SK-N-SH (cell line): ENCODE measurements around the gene GCSAML. TPM values are rescaled to one million over a fixed set of nuclear protein-coding genes. Genes with fewer than 3 reads are reported as not detected.

Experiments
- CTCF ChIA-PET: fragments of 300-600, 350-600 bp; formaldehyde crosslinking; extraction: SDS; loops from one replicate; lab custom pipeline; 2021; lab: Yijun Ruan, JAX
- POLR2A ChIA-PET: fragments of 350-600 bp; sonication (Branson Sonifier 250); formaldehyde crosslinking; extraction: SDS; loops from one replicate; lab custom pipeline; 2020; ENCODE audit warnings: antibody characterized with exemption, inconsistent platforms; lab: Yijun Ruan, JAX
- DNase-seq: peaks from one replicate; pipeline ENCODE4 v3.0.0; 2012
- H2AFZ ChIP-seq: fragments of 200-600 bp; sonication (generic); 2 replicates; pipeline ENCODE4 v1.8.1; 2016; ENCODE audit warnings: antibody characterized with exemption, mild to moderate bottlenecking, low read depth
- H3F3A ChIP-seq: fragments of 200-600 bp; sonication (generic); replicated peaks from 2 replicates; pipeline ENCODE3; 2016; ENCODE audit warnings: antibody characterized with exemption, mild to moderate bottlenecking; ENCODE audit not compliant: insufficient read depth
- H3K27ac ChIP-seq, 2 experiments: fragments of 200-500 bp in 1 of 2; fragments of 200-600 bp in 1 of 2; sonication (Bioruptor generic) in 1 of 2; sonication (generic), shearing (Covaris generic) in 1 of 2; 2 replicates each; pipeline versions ENCODE4 v1.5.1 to v1.6.1; 2014 to 2016; ENCODE audit warnings: low read depth in 2 of 2, inconsistent platforms in 1 of 2, low read length in 1 of 2, mild to moderate bottlenecking in 1 of 2, mixed read lengths in 1 of 2
- H3K27me3 ChIP-seq: fragments of 200-600 bp; sonication (generic), shearing (Covaris generic); 2 replicates; pipeline ENCODE4 v1.6.1; 2016; ENCODE audit warnings: mixed run types; ENCODE audit not compliant: insufficient read depth
- H3K36me3 ChIP-seq, 2 experiments: fragments of 200-500 bp in 1 of 2; fragments of 200-600 bp in 1 of 2; sonication (Bioruptor generic) in 1 of 2; sonication (generic) in 1 of 2; replicated peaks in 1 of 2; 2 replicates each; pipeline versions ENCODE3 to v1.5.1; 2014 to 2016; ENCODE audit warnings: low read length in 1 of 2, mild to moderate bottlenecking in 1 of 2; ENCODE audit not compliant: insufficient read depth in 2 of 2, control insufficient read depth in 1 of 2
- H3K4me1 ChIP-seq, 2 experiments: fragments of 200-500 bp in 1 of 2; fragments of 200-600 bp in 1 of 2; sonication (Bioruptor generic) in 1 of 2; sonication (generic), shearing (Covaris generic) in 1 of 2; 2 replicates each; pipeline versions ENCODE4 v1.5.1 to v1.6.1; 2014 to 2016; ENCODE audit warnings: low read depth in 1 of 2, low read length in 1 of 2, mixed run types in 1 of 2; ENCODE audit not compliant: insufficient read depth in 2 of 2, control insufficient read depth in 1 of 2
- H3K4me2 ChIP-seq: fragments of 200-600 bp; sonication (generic), shearing (Covaris generic); 2 replicates; pipeline ENCODE4 v1.6.1; 2017; ENCODE audit warnings: mixed run types
- H3K4me3 ChIP-seq, 2 experiments: fragments of 200-500 bp in 1 of 2; fragments of 200-600 bp in 1 of 2; sonication (Bioruptor generic) in 1 of 2; sonication (generic), shearing (Covaris generic) in 1 of 2; 2 replicates each; pipeline versions ENCODE4 v1.5.1 to v1.8.1; 2014 to 2016; ENCODE audit warnings: low read depth in 2 of 2, inconsistent platforms in 1 of 2, low read length in 1 of 2, mild to moderate bottlenecking in 1 of 2, mixed read lengths in 1 of 2, moderate library complexity in 1 of 2
- H3K79me2 ChIP-seq: fragments of 200-600 bp; sonication (generic); 2 replicates; pipeline ENCODE4 v1.8.1; 2017; ENCODE audit warnings: mild to moderate bottlenecking; ENCODE audit not compliant: insufficient read depth
- H3K9ac ChIP-seq: fragments of 200-600 bp; sonication (generic); 2 replicates; pipeline ENCODE4 v1.6.1; 2017; ENCODE audit warnings: mixed run types
- H3K9me2 ChIP-seq: fragments of 200-600 bp; sonication (generic); 2 replicates; pipeline ENCODE4 v1.6.1; 2017; ENCODE audit warnings: mixed run types
- H3K9me3 ChIP-seq: fragments of 200-600 bp; sonication (generic); 2 replicates; pipeline ENCODE4 v1.6.1; 2017; ENCODE audit warnings: mixed run types, mild to moderate bottlenecking, moderate library complexity
- H4K20me1 ChIP-seq: fragments of 200-600 bp; sonication (generic); 2 replicates; pipeline ENCODE4 v1.6.1; 2017; ENCODE audit warnings: mild to moderate bottlenecking, mixed run types; ENCODE audit not compliant: insufficient read depth
- CHD2 ChIP-seq: fragments of 150-350 bp; IDR thresholded peaks from 2 replicates; pipeline ENCODE4 v1.6.1; 2018; ENCODE audit warnings: low read length; ENCODE audit not compliant: partially characterized antibody
- EZH2phosphoT487 ChIP-seq: fragments of 200-600 bp; sonication (generic); IDR thresholded peaks from 2 replicates; pipeline ENCODE4 v1.6.1; 2017; ENCODE audit warnings: low read depth, mixed run types, mild to moderate bottlenecking, antibody characterized with exemption, moderate library complexity, borderline replicate concordance
- GABPA ChIP-seq: IDR thresholded peaks from 2 replicates; pipeline ENCODE4 v1.4.0; 2012; ENCODE audit warnings: low read depth, mild to moderate bottlenecking
- POLR2AphosphoS5 ChIP-seq: IDR thresholded peaks from 2 replicates; pipeline ENCODE4 v1.6.1; 2012; ENCODE audit warnings: low read depth, low read length
- RCOR1 ChIP-seq: fragments of 150-350 bp; IDR thresholded peaks from 2 replicates; pipeline ENCODE4 v1.6.1; 2017; ENCODE audit warnings: antibody characterized with exemption, low read length
- RFX5 ChIP-seq: IDR thresholded peaks from 2 replicates; pipeline ENCODE4 v1.6.1; 2012; ENCODE audit warnings: mild to moderate bottlenecking, improper control_type of control experiment, low read length
- RXRA ChIP-seq: IDR thresholded peaks from 2 replicates; pipeline ENCODE4 v1.4.0; 2012; ENCODE audit warnings: low read depth, mild to moderate bottlenecking, borderline replicate concordance
- USF2 ChIP-seq: fragments of 150-350 bp; IDR thresholded peaks from 2 replicates; pipeline ENCODE4 v1.6.1; 2017; ENCODE audit warnings: antibody characterized with exemption, low read length, low read depth, borderline replicate concordance
- YY1 ChIP-seq: IDR thresholded peaks from 2 replicates; pipeline ENCODE4 v1.4.0; 2012; ENCODE audit warnings: low read depth, mild to moderate bottlenecking
- ZBTB33 ChIP-seq: IDR thresholded peaks from 2 replicates; pipeline ENCODE4 v1.4.0; 2012; ENCODE audit warnings: low read depth, borderline replicate concordance
- WGBS: methylation state at CpG from one replicate; pipeline ENCODE4 v1.1.6; 2017; ENCODE audit warnings: low lambda C conversion rate; 5-methylcytosine and 5-hydroxymethylcytosine counted together
- polyA plus RNA-seq, 3 experiments: library from polyadenylated mRNA; depleted of rRNA; stranded (reverse); fragments of >200 nt; gene quantifications; 2 replicates each; pipeline ENCODE4 v1.2.3, GENCODE V29; 2012
- TF ChIP-seq, protein P1 (sequence below): fragments of 150-350 bp; IDR thresholded peaks from 2 replicates; pipeline ENCODE4 v1.6.1; 2016; ENCODE audit warnings: mild to moderate bottlenecking, low read depth, low read length
- TF ChIP-seq, protein P2 (sequence below): IDR thresholded peaks from 2 replicates; pipeline ENCODE4 v1.6.1; 2012; ENCODE audit warnings: mild to moderate bottlenecking, low read depth, low read length, moderate library complexity

Gene GCSAML
- polyA plus RNA-seq, 1 of the 3 experiments (the other 2 are of a cell fraction): not detected

- H2AFZ ChIP-seq: no peak overlapping the region
- POLR2A ChIA-PET: no interaction called here
Observed at GRCh38 chr1:247613405-247613804, 64.5 kb downstream of the GCSAML start.

More at GRCh38 chr1:247613405-247613804, 64.5 kb downstream of the GCSAML start:
- Histone ChIP-seq H3K27me3 (no peaks in the 10 kb centered on the region), H3K4me1 (no peaks in the 10 kb centered on the region), H3K4me2 (no peak overlapping the region), H3K27ac (no peak overlapping the region), H3K36me3 (no peaks in the 10 kb centered on the region), H3K79me2 (no peaks in the 10 kb centered on the region), H3F3A (no peaks in the 10 kb centered on the region), H3K4me3 (no peak overlapping the region), H4K20me1 (no peaks in the 10 kb centered on the region), H3K9me3 (no peaks in the 10 kb centered on the region), H3K9ac (no peak overlapping the region), H3K9me2 (no peaks in the 10 kb centered on the region)
- CTCF ChIA-PET: no interaction called here
- DNase-seq: no peak
- TF ChIP-seq RFX5 (no peak), POLR2AphosphoS5 (no peak), USF2 (no peak), RXRA (no peak), YY1 (no peak), RCOR1 (no peak), ZBTB33 (no peak), GABPA (no peak), CHD2 (no peak), EZH2phosphoT487 (no peak)
- TF ChIP-seq, protein P1, sequence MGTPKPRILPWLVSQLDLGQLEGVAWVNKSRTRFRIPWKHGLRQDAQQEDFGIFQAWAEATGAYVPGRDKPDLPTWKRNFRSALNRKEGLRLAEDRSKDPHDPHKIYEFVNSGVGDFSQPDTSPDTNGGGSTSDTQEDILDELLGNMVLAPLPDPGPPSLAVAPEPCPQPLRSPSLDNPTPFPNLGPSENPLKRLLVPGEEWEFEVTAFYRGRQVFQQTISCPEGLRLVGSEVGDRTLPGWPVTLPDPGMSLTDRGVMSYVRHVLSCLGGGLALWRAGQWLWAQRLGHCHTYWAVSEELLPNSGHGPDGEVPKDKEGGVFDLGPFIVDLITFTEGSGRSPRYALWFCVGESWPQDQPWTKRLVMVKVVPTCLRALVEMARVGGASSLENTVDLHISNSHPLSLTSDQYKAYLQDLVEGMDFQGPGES: no peak
- TF ChIP-seq, protein P2, sequence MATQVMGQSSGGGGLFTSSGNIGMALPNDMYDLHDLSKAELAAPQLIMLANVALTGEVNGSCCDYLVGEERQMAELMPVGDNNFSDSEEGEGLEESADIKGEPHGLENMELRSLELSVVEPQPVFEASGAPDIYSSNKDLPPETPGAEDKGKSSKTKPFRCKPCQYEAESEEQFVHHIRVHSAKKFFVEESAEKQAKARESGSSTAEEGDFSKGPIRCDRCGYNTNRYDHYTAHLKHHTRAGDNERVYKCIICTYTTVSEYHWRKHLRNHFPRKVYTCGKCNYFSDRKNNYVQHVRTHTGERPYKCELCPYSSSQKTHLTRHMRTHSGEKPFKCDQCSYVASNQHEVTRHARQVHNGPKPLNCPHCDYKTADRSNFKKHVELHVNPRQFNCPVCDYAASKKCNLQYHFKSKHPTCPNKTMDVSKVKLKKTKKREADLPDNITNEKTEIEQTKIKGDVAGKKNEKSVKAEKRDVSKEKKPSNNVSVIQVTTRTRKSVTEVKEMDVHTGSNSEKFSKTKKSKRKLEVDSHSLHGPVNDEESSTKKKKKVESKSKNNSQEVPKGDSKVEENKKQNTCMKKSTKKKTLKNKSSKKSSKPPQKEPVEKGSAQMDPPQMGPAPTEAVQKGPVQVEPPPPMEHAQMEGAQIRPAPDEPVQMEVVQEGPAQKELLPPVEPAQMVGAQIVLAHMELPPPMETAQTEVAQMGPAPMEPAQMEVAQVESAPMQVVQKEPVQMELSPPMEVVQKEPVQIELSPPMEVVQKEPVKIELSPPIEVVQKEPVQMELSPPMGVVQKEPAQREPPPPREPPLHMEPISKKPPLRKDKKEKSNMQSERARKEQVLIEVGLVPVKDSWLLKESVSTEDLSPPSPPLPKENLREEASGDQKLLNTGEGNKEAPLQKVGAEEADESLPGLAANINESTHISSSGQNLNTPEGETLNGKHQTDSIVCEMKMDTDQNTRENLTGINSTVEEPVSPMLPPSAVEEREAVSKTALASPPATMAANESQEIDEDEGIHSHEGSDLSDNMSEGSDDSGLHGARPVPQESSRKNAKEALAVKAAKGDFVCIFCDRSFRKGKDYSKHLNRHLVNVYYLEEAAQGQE: no peak
- 0% methylated on average over 1 of the region's 1 CpG for WGBS
